Neural cell (in vitro differentiated cells): ENCODE measurements around the gene NTN4.

Experiments used
- EP300 ChIP-seq: fragments of 450-650 bp; conservative IDR thresholded peaks from 2 replicates; pipeline ENCODE4 v1.6.1; 2014; ENCODE audit warnings: antibody characterized with exemption, mild to moderate bottlenecking, moderate library complexity; ENCODE audit not compliant: poor library complexity, severe bottlenecking
- EZH2 ChIP-seq: fragments of 200-600, 300-800 bp; shearing (Covaris generic), sonication (generic); IDR thresholded peaks from 2 replicates; pipeline ENCODE4 v1.6.1; 2014; ENCODE audit warnings: antibody characterized with exemption, low read length, borderline replicate concordance, mild to moderate bottlenecking; ENCODE audit not compliant: insufficient read depth, poor library complexity, severe bottlenecking
- MXI1 ChIP-seq: fragments of 450-650 bp; conservative IDR thresholded peaks from 2 replicates; pipeline ENCODE4 v1.6.1; 2014; ENCODE audit warnings: antibody characterized with exemption, mild to moderate bottlenecking; ENCODE audit not compliant: poor library complexity, severe bottlenecking
- POLR2AphosphoS5 ChIP-seq: IDR thresholded peaks from 2 replicates; pipeline ENCODE4 v1.6.1; 2012
- RAD21 ChIP-seq: fragments of 450-650 bp; conservative IDR thresholded peaks from 2 replicates; pipeline ENCODE4 v1.6.1; 2014; ENCODE audit warnings: antibody characterized with exemption, mild to moderate bottlenecking, moderate library complexity
- SMC3 ChIP-seq: fragments of 450-650 bp; conservative IDR thresholded peaks from 2 replicates; pipeline ENCODE4 v1.6.1; 2014; ENCODE audit warnings: antibody characterized with exemption, mild to moderate bottlenecking, moderate library complexity; ENCODE audit not compliant: poor library complexity
- TAF1 ChIP-seq: IDR thresholded peaks from 2 replicates; pipeline ENCODE4 v1.6.1; 2012; ENCODE audit warnings: low read depth
- TF ChIP-seq, protein P1 (sequence below): fragments of 450-650 bp; IDR thresholded peaks from 2 replicates; pipeline ENCODE4 v1.5.1; 2014; ENCODE audit warnings: antibody characterized with exemption, mild to moderate bottlenecking, moderate library complexity; ENCODE audit not compliant: poor library complexity, severe bottlenecking
- TF ChIP-seq, protein P2 (sequence below): IDR thresholded peaks from 2 replicates; pipeline ENCODE4 v1.6.1; 2012; ENCODE audit warnings: borderline replicate concordance

DNA sequence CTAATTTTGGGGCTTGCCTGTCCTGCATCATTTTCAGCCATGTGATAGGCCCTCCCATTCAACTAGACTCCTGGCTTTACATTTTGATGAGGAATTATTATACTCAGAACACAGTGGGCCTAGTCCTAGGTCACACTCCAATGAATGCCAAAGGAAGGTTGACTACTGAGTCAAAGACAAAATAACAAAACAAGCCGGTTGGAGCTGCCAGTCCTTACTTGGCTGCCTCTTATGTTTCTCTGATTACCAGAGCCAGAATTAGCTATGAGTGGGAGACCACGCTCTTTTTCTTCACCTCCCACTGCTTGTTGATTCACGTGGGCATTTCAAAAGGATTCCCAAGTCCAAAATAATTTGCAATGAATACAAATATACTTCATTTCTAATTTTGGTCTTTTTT, 161.2 kb downstream of the NTN4 start:
- TF ChIP-seq TAF1 (no peak), POLR2AphosphoS5 (no peak), SMC3 (no peak), EZH2 (no peak), RAD21 (no peak), EP300 (no peak), MXI1 (no peak)
- TF ChIP-seq, protein P1, sequence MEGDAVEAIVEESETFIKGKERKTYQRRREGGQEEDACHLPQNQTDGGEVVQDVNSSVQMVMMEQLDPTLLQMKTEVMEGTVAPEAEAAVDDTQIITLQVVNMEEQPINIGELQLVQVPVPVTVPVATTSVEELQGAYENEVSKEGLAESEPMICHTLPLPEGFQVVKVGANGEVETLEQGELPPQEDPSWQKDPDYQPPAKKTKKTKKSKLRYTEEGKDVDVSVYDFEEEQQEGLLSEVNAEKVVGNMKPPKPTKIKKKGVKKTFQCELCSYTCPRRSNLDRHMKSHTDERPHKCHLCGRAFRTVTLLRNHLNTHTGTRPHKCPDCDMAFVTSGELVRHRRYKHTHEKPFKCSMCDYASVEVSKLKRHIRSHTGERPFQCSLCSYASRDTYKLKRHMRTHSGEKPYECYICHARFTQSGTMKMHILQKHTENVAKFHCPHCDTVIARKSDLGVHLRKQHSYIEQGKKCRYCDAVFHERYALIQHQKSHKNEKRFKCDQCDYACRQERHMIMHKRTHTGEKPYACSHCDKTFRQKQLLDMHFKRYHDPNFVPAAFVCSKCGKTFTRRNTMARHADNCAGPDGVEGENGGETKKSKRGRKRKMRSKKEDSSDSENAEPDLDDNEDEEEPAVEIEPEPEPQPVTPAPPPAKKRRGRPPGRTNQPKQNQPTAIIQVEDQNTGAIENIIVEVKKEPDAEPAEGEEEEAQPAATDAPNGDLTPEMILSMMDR: no peak
- TF ChIP-seq, protein P2, sequence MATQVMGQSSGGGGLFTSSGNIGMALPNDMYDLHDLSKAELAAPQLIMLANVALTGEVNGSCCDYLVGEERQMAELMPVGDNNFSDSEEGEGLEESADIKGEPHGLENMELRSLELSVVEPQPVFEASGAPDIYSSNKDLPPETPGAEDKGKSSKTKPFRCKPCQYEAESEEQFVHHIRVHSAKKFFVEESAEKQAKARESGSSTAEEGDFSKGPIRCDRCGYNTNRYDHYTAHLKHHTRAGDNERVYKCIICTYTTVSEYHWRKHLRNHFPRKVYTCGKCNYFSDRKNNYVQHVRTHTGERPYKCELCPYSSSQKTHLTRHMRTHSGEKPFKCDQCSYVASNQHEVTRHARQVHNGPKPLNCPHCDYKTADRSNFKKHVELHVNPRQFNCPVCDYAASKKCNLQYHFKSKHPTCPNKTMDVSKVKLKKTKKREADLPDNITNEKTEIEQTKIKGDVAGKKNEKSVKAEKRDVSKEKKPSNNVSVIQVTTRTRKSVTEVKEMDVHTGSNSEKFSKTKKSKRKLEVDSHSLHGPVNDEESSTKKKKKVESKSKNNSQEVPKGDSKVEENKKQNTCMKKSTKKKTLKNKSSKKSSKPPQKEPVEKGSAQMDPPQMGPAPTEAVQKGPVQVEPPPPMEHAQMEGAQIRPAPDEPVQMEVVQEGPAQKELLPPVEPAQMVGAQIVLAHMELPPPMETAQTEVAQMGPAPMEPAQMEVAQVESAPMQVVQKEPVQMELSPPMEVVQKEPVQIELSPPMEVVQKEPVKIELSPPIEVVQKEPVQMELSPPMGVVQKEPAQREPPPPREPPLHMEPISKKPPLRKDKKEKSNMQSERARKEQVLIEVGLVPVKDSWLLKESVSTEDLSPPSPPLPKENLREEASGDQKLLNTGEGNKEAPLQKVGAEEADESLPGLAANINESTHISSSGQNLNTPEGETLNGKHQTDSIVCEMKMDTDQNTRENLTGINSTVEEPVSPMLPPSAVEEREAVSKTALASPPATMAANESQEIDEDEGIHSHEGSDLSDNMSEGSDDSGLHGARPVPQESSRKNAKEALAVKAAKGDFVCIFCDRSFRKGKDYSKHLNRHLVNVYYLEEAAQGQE: no peak
